Measurements from ENCODE around the gene XXYLT1.
"Not testable (repeated sequence)": the region's sequence is repeated elsewhere in the genome, so short reads cannot be mapped to it uniquely, and the experiment has no call there.

The XXYLT1 gene

DNA sequence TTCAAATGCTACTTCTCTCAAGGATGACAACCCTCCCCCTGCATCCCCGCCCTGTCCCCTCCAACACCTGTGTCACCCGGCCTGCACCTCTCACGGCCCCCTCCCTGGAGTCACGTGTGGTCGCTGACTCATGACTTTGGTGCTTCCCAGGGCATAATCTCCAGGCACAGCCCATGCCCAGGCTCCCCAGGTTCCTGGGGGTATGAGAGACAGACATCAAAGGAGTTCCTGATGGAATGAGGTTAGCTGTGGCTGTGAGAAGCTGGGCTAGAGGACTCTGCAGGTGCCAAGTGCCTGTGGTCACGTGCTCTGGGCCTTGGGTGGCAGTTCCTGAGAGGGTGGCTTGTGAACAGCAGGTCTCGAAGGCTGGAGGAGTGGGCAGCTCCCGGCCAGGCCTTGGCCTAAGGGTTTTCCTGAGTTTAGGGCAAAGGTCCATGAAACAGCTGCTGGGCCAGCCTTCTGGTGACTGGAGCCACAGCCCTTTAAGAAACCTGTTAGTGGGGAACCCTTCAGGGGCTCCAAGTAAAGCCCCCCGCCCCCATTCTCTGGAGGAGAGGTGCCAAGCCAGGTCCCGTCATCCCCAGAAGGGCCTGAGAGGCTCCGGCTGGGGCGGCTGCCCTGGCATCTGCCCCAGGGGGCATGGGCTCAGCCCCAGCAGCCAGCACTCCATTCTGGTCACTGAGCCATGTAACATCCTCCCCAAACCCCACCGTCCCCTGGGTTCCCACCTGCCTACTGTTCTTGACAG is 230.0 kb downstream of the XXYLT1 start:
- TF ChIP-seq BHLHE40 (IDR thresholded peaks at IDR 0.05; ENCODE audit: borderline replicate concordance), result no peak
- TF ChIP-seq ZNF384 (IDR thresholded peaks at IDR 0.05), result no peak
- no peak for TF ChIP-seq NFRKB (IDR thresholded peaks at IDR 0.05)
- no peak for TF ChIP-seq FOXK2 (IDR thresholded peaks at IDR 0.05)
- TF ChIP-seq CTBP1 (IDR thresholded peaks at IDR 0.05; ENCODE audit: borderline replicate concordance), result no peak
- TF ChIP-seq L3MBTL2 (conservative IDR thresholded peaks at IDR 0.05), result no peak
- TF ChIP-seq HDGF (IDR thresholded peaks at IDR 0.05; ENCODE audit: borderline replicate concordance), result no peak
- no peak for TF ChIP-seq FOXA1 (IDR thresholded peaks at IDR 0.05)
- TF ChIP-seq ARNT (IDR thresholded peaks at IDR 0.05), result no peak
- TF ChIP-seq, protein P1, sequence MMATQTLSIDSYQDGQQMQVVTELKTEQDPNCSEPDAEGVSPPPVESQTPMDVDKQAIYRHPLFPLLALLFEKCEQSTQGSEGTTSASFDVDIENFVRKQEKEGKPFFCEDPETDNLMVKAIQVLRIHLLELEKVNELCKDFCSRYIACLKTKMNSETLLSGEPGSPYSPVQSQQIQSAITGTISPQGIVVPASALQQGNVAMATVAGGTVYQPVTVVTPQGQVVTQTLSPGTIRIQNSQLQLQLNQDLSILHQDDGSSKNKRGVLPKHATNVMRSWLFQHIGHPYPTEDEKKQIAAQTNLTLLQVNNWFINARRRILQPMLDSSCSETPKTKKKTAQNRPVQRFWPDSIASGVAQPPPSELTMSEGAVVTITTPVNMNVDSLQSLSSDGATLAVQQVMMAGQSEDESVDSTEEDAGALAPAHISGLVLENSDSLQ (IDR thresholded peaks at IDR 0.05), result no peak
- no peak for TF ChIP-seq FOXM1 (IDR thresholded peaks at IDR 0.05; ENCODE audit: borderline replicate concordance)
- TF ChIP-seq SUZ12 (IDR thresholded peaks at IDR 0.05), result no peak
- TF ChIP-seq LEF1 (IDR thresholded peaks at IDR 0.05; ENCODE audit: borderline replicate concordance), result no peak
- TF ChIP-seq ELF4 (IDR thresholded peaks at IDR 0.05), result no peak
- TF ChIP-seq TARDBP (IDR thresholded peaks at IDR 0.05), result no peak
- TF ChIP-seq SP1 (IDR thresholded peaks at IDR 0.05), result no peak
- ChIA-PET CTCF (no interaction called here), POLR2A (no interaction called here)

DNA sequence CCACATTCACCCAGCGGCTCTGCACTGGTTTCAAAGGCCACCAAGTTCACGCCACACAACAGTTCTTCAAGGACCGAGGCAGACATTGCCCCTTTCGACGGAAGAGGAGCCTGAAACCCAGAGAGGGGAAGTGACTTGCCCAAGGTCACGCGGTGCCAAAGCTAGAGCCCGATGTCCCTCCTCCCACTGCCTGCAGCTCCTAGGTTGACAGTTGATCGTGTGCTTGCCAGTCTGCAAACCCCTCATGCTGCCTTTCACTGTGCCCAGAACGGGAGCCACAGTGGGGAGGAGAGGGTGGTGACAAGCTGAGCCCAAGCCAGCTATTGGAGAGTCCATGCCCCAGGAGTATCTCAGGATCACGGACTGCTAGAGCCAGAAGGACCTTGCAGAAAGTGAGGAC is 230.9 kb downstream of the XXYLT1 start:
- TF ChIP-seq SP1 (IDR thresholded peaks at IDR 0.05), result no peak
- TF ChIP-seq, protein P1 (IDR thresholded peaks at IDR 0.05), result no peak
- no peak for TF ChIP-seq ARNT (IDR thresholded peaks at IDR 0.05)
- no peak for TF ChIP-seq FOXA1 (IDR thresholded peaks at IDR 0.05)
- no peak for TF ChIP-seq ELF4 (IDR thresholded peaks at IDR 0.05)
- TF ChIP-seq SUZ12 (IDR thresholded peaks at IDR 0.05), result no peak
- TF ChIP-seq CTBP1 (IDR thresholded peaks at IDR 0.05; ENCODE audit: borderline replicate concordance), result no peak
- no peak for TF ChIP-seq BHLHE40 (IDR thresholded peaks at IDR 0.05; ENCODE audit: borderline replicate concordance)
- no peak for TF ChIP-seq HDGF (IDR thresholded peaks at IDR 0.05; ENCODE audit: borderline replicate concordance)
- TF ChIP-seq FOXM1 (IDR thresholded peaks at IDR 0.05; ENCODE audit: borderline replicate concordance), result no peak
- DNase-seq (ENCODE audit: extremely low spot score), result no peak
- POLR2A ChIA-PET, result interaction anchor here (0.6 kb wide), 1 partner anchor 108 kb away, joined by 3 read pairs; no protein-coding TSS in a partner anchor
- CTCF ChIA-PET, result no interaction called here

More for the DNA sequence above, 230.0 kb downstream of the XXYLT1 start:
- DNase-seq (ENCODE audit: extremely low spot score), result no peak

DNA sequence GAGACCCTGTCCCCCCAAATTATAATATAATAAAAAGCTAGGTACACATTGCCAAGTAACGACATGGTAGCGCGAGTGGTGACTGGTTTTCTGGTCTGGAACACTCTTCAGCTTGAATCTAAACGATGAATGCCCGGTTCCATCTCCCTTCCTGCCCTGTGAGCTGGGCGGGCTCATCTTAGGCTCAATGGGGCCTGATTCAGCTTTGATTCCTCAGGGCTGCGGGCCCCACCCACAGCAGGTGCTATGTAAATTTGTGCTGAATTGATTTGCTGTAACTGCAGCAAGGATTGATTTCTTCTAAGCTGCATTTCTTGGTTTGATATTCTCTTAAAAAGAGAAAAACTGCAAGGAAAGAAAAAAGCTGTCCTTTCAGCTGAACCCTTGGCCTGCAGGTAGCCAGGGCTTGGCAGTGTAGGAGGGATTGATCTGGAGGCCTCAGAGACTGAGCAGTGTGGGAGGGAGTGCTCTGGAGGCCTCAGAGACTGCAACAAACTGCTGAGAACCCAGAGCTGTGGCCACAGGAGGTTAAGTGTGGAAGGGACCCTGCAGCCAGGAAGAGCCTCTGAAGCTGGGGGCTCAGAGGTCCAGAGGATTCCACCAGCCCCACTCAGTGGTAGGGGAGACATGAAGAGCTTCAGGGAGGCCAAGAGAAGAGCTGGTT is 231.6 kb downstream of the XXYLT1 start:
- no peak for DNase-seq (ENCODE audit: extremely low spot score)
- POLR2A ChIA-PET, result no interaction called here
- TF ChIP-seq, protein P1 (IDR thresholded peaks at IDR 0.05), result no peak
- TF ChIP-seq ARNT (IDR thresholded peaks at IDR 0.05), result no peak
- no peak for TF ChIP-seq TARDBP (IDR thresholded peaks at IDR 0.05)
- no peak for TF ChIP-seq CTBP1 (IDR thresholded peaks at IDR 0.05; ENCODE audit: borderline replicate concordance)
- TF ChIP-seq NFRKB (IDR thresholded peaks at IDR 0.05), result no peak
- TF ChIP-seq L3MBTL2 (conservative IDR thresholded peaks at IDR 0.05), result no peak
- no peak for TF ChIP-seq ELF4 (IDR thresholded peaks at IDR 0.05)
- no peak for TF ChIP-seq SUZ12 (IDR thresholded peaks at IDR 0.05)
- TF ChIP-seq FOXM1 (IDR thresholded peaks at IDR 0.05; ENCODE audit: borderline replicate concordance), result no peak
- TF ChIP-seq ZNF384 (IDR thresholded peaks at IDR 0.05), result no peak
- no peak for TF ChIP-seq HDGF (IDR thresholded peaks at IDR 0.05; ENCODE audit: borderline replicate concordance)
- TF ChIP-seq FOXA1 (IDR thresholded peaks at IDR 0.05), result no peak
- no peak for TF ChIP-seq SP1 (IDR thresholded peaks at IDR 0.05)
- no peak for TF ChIP-seq FOXK2 (IDR thresholded peaks at IDR 0.05)
- CTCF ChIA-PET, result interaction anchor here (1.4 kb wide), 1 partner anchor 357 kb away, joined by 3 read pairs; no protein-coding TSS in a partner anchor

DNA sequence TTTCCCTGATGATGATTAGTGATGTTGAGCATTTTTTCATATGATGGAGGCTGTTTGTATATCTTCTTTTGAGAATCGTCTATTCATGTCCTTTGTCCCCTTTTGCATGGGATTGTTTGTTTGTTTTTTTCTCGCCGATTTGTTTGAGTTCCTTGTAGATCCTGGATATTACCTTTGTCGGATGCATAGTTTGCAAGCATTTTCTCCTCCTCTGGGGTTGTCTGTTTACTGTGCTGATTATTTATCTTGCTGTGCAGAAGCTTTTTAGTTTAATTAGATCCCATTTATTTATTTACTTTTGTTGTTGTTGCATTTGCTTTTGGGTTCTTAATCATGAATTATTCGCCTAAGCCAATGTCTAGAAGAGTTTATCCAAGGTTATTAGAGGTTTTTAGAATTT is 232.8 kb downstream of the XXYLT1 start:
- ChIA-PET POLR2A (no interaction called here), CTCF (no interaction called here)
- no peak for DNase-seq (ENCODE audit: extremely low spot score)
- no peak for TF ChIP-seq FOXM1 (IDR thresholded peaks at IDR 0.05; ENCODE audit: borderline replicate concordance)
- TF ChIP-seq LEF1 (IDR thresholded peaks at IDR 0.05; ENCODE audit: borderline replicate concordance), result no peak
- no peak for TF ChIP-seq CTBP1 (IDR thresholded peaks at IDR 0.05; ENCODE audit: borderline replicate concordance)
- TF ChIP-seq, protein P1 (IDR thresholded peaks at IDR 0.05), result no peak
- TF ChIP-seq BHLHE40 (IDR thresholded peaks at IDR 0.05; ENCODE audit: borderline replicate concordance), result no peak
- no peak for TF ChIP-seq SUZ12 (IDR thresholded peaks at IDR 0.05)
- TF ChIP-seq NFRKB (IDR thresholded peaks at IDR 0.05), result no peak
- no peak for TF ChIP-seq SP1 (IDR thresholded peaks at IDR 0.05)
- no peak for TF ChIP-seq FOXK2 (IDR thresholded peaks at IDR 0.05)
- no peak for TF ChIP-seq TARDBP (IDR thresholded peaks at IDR 0.05)
- no peak for TF ChIP-seq ARNT (IDR thresholded peaks at IDR 0.05)
- TF ChIP-seq ELF4 (IDR thresholded peaks at IDR 0.05), result no peak
- no peak for TF ChIP-seq ZNF384 (IDR thresholded peaks at IDR 0.05)
- no peak for TF ChIP-seq HDGF (IDR thresholded peaks at IDR 0.05; ENCODE audit: borderline replicate concordance)
- no peak for TF ChIP-seq L3MBTL2 (conservative IDR thresholded peaks at IDR 0.05)

DNA sequence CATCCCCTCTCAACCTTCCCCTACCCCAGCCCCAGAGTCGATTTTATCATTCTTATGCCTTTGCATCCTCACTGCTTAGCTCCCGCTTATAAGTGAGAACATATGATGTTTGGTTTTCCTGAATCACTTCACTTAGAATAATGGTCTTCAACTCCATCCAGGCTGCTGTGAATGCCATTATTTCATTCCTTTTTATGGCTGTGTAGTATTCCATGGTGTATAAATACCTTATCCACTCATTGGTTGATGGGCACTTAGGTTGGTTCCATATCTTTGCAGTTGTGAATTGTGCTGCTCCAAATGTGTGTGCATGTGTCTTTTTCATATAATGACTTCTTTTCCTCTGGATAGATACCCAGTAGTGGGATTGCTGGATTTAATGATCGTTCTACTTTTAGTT is 233.4 kb downstream of the XXYLT1 start:
- CTCF ChIA-PET, POLR2A ChIA-PET: not testable (repeated sequence)

More for the DNA sequence above, 233.4 kb downstream of the XXYLT1 start:
- DNase-seq (ENCODE audit: extremely low spot score), result not testable (repeated sequence)

All from HEK293T (cell line).